H9 (cell line): ENCODE data around the gene STON2. TPM values are rescaled to one million over a fixed set of nuclear protein-coding genes. Genes with fewer than 3 reads are reported as not detected.

ENCODE experiments used
- DNase-seq: peaks from one replicate; pipeline ENCODE4 v3.0.0-alpha.2; 2017
- H2AFZ ChIP-seq: one replicate; pipeline ENCODE4 v1.6.1; 2013; ENCODE audit warnings: mild to moderate bottlenecking, low read length, control low read depth, moderate library complexity
- H2AK5ac ChIP-seq: 2 replicates; pipeline ENCODE4 v1.6.1; 2013; ENCODE audit warnings: low read length, control low read depth, mixed read lengths; ENCODE audit not compliant: insufficient read length
- H2BK120ac ChIP-seq: one replicate; pipeline ENCODE4 v1.6.1; 2013; ENCODE audit warnings: low read depth, mild to moderate bottlenecking, low read length, control low read depth, inconsistent platforms; ENCODE audit not compliant: poor library complexity, severe bottlenecking
- H2BK12ac ChIP-seq: 2 replicates; pipeline ENCODE4 v1.6.1; 2013; ENCODE audit warnings: low read length, control low read depth, mixed read lengths, low read depth; ENCODE audit not compliant: insufficient read length
- H2BK15ac ChIP-seq: 2 replicates; pipeline ENCODE4 v1.6.1; 2013; ENCODE audit warnings: low read depth, low read length, control low read depth
- H2BK20ac ChIP-seq: one replicate; pipeline ENCODE4 v1.6.1; 2013; ENCODE audit warnings: low read depth, mild to moderate bottlenecking, low read length, control low read depth, inconsistent platforms; ENCODE audit not compliant: poor library complexity, severe bottlenecking
- H2BK5ac ChIP-seq: 2 replicates; pipeline ENCODE4 v1.6.1; 2013; ENCODE audit warnings: low read length, control low read depth, mixed read lengths; ENCODE audit not compliant: insufficient read length
- H3K14ac ChIP-seq: 2 replicates; pipeline ENCODE4 v1.6.1; 2013; ENCODE audit warnings: low read length, control low read depth; ENCODE audit not compliant: insufficient read depth
- H3K18ac ChIP-seq: 2 replicates; pipeline ENCODE4 v1.6.1; 2013; ENCODE audit warnings: low read depth, mild to moderate bottlenecking, mixed read lengths, low read length, control low read depth; ENCODE audit not compliant: insufficient read length
- H3K23ac ChIP-seq: 2 replicates; pipeline ENCODE4 v1.6.1; 2013; ENCODE audit warnings: low read length, control low read depth, mixed read lengths, low read depth; ENCODE audit not compliant: insufficient read length
- H3K23me2 ChIP-seq: 2 replicates; pipeline ENCODE4 v1.6.1; 2013; ENCODE audit warnings: low read depth, mild to moderate bottlenecking, mixed read lengths, low read length, control low read depth; ENCODE audit not compliant: insufficient read length, poor library complexity, severe bottlenecking
- H3K27ac ChIP-seq: 2 replicates; pipeline ENCODE4 v1.5.1; 2013; ENCODE audit warnings: low read length, control low read depth, mixed read lengths, low read depth; ENCODE audit not compliant: insufficient read length
- H3K27me3 ChIP-seq: 2 replicates; pipeline ENCODE4 v1.6.1; 2013; ENCODE audit warnings: low read length, control low read depth, inconsistent platforms; ENCODE audit not compliant: insufficient read depth
- H3K4ac ChIP-seq: 2 replicates; pipeline ENCODE4 v1.6.1; 2013; ENCODE audit warnings: low read depth, mild to moderate bottlenecking, control low read depth, inconsistent platforms, low read length, moderate library complexity
- H3K4me1 ChIP-seq: 2 replicates; pipeline ENCODE4 v1.6.1; 2013; ENCODE audit warnings: low read length, control low read depth, inconsistent platforms; ENCODE audit not compliant: insufficient read depth
- H3K4me2 ChIP-seq: 2 replicates; pipeline ENCODE4 v1.6.1; 2013; ENCODE audit warnings: low read length, control low read depth, mixed read lengths; ENCODE audit not compliant: insufficient read length, insufficient read depth
- H3K56ac ChIP-seq: 2 replicates; pipeline ENCODE4 v1.6.1; 2013; ENCODE audit warnings: low read depth, mild to moderate bottlenecking, mixed read lengths, low read length, control low read depth; ENCODE audit not compliant: insufficient read length
- H3K79me1 ChIP-seq: 2 replicates; pipeline ENCODE4 v1.6.1; 2013; ENCODE audit warnings: low read depth, mild to moderate bottlenecking, moderate library complexity, low read length, control low read depth, inconsistent platforms; ENCODE audit not compliant: insufficient read depth, poor library complexity, severe bottlenecking
- H3K79me2 ChIP-seq: 2 replicates; pipeline ENCODE4 v1.6.1; 2013; ENCODE audit warnings: low read length, control low read depth, inconsistent platforms; ENCODE audit not compliant: insufficient read depth
- H3K9ac ChIP-seq: 2 replicates; pipeline ENCODE4 v1.6.1; 2013; ENCODE audit warnings: low read length, control low read depth, mixed read lengths; ENCODE audit not compliant: insufficient read length; ENCODE audit errors: extremely low read depth
- H3K9me3 ChIP-seq: one replicate; pipeline ENCODE4 v1.6.1; 2013; ENCODE audit warnings: low read depth, low read length, inconsistent platforms; ENCODE audit not compliant: control insufficient read depth
- H3T11ph ChIP-seq: one replicate; pipeline ENCODE4 v1.6.1; 2013; ENCODE audit warnings: mild to moderate bottlenecking, low read length, control low read depth, inconsistent platforms
- H4K20me1 ChIP-seq: one replicate; pipeline ENCODE4 v1.6.1; 2013; ENCODE audit not compliant: control insufficient read depth, insufficient read length, insufficient read depth
- H4K5ac ChIP-seq: 2 replicates; pipeline ENCODE4 v1.6.1; 2013; ENCODE audit warnings: low read depth, mild to moderate bottlenecking, mixed read lengths, low read length, control low read depth; ENCODE audit not compliant: insufficient read length
- H4K8ac ChIP-seq: replicated peaks from 2 replicates; pipeline ENCODE4 v1.6.1; 2013; ENCODE audit warnings: low read length, control low read depth, mixed read lengths, low read depth; ENCODE audit not compliant: insufficient read length
- H4K91ac ChIP-seq: 2 replicates; pipeline ENCODE4 v1.6.1; 2013; ENCODE audit warnings: low read depth, mild to moderate bottlenecking, moderate library complexity, mixed read lengths, low read length, control low read depth; ENCODE audit not compliant: insufficient read length
- H3K27ac Mint-ChIP-seq, 3 experiments: 2 replicates in 2 of 3; 3 replicates in 1 of 3; pipeline ENCODE4 v1.8.0; 2020 to 2021; ENCODE audit warnings: mixed read lengths in 3 of 3, mild to moderate bottlenecking in 1 of 3, moderate library complexity in 1 of 3
- H3K27me3 Mint-ChIP-seq: 2 replicates; pipeline ENCODE4 v1.8.0; 2021; ENCODE audit warnings: low read depth, mild to moderate bottlenecking, moderate library complexity, mixed read lengths
- H3K36me3 Mint-ChIP-seq, 3 experiments: 2 replicates in 2 of 3; 3 replicates in 1 of 3; pipeline ENCODE4 v1.8.0; 2020 to 2021; ENCODE audit warnings: low read depth in 3 of 3, mixed read lengths in 3 of 3; ENCODE audit not compliant: insufficient read depth in 1 of 3
- H3K4me1 Mint-ChIP-seq, 2 experiments: 2 replicates each; pipeline ENCODE4 v1.8.0; 2020; ENCODE audit warnings: mixed read lengths in 2 of 2
- H3K4me3 Mint-ChIP-seq, 2 experiments: 2 replicates in 1 of 2; 3 replicates in 1 of 2; pipeline ENCODE4 v1.8.0; 2020 to 2021; ENCODE audit warnings: mild to moderate bottlenecking in 2 of 2, mixed read lengths in 2 of 2, moderate library complexity in 1 of 2
- H3K9me3 Mint-ChIP-seq, 2 experiments: 2 replicates in 1 of 2; 3 replicates in 1 of 2; pipeline ENCODE4 v1.8.0; 2020; ENCODE audit warnings: mild to moderate bottlenecking in 2 of 2, mixed read lengths in 2 of 2, moderate library complexity in 1 of 2
- CTCF ChIP-seq: fragments of 200-600 bp; sonication (generic); conservative IDR thresholded peaks from 3 replicates; pipeline ENCODE4 v1.8.0; 2021; ENCODE audit warnings: antibody characterized with exemption, mild to moderate bottlenecking
- WGBS: extraction: QIAGEN DNeasy Blood & Tissue Kit; methylation state at CpG from one replicate; pipeline ENCODE4 v1.1.7; 2013; ENCODE audit warnings: missing lambda C conversion rate, low lambda C conversion rate, mixed read lengths; ENCODE audit not compliant: insufficient read length; ENCODE audit errors: extremely low coverage; 5-methylcytosine and 5-hydroxymethylcytosine counted together
- total RNA-seq: library from RNA; stranded (reverse); gene quantifications from 2 replicates; pipeline ENCODE4 v1.2.1, GENCODE V29; 2021

Gene STON2
- total RNA-seq, 1 experiment from 2014 or later: 62.9 TPM

- no peak overlapping the region for H2AFZ ChIP-seq
- H3K36me3 Mint-ChIP-seq: no peaks in the 10 kb centered on the region
- H3K27ac Mint-ChIP-seq: peak overlapping the region in 1 of 3 experiments; percentile 70; a peak in 2 of 7 replicates
- H2BK5ac ChIP-seq: no peak overlapping the region
- WGBS: no CpG with 5 or more reads among the region's 4 CpGs
- no peak overlapping the region for H4K8ac ChIP-seq
- no peak overlapping the region for H2BK120ac ChIP-seq
- H3K4me1 ChIP-seq: no peaks in the 10 kb centered on the region
- H3K23me2 ChIP-seq: no peaks in the 10 kb centered on the region
- DNase-seq: no peak
- no peaks in the 10 kb centered on the region for H3K27me3 Mint-ChIP-seq
- H3K18ac ChIP-seq: no peak overlapping the region
- H3T11ph ChIP-seq: no peak overlapping the region
- H2AK5ac ChIP-seq: no peak overlapping the region
- H3K79me1 ChIP-seq: no peaks in the 10 kb centered on the region
- no peak overlapping the region for H2BK12ac ChIP-seq
- H3K9ac ChIP-seq: no peak overlapping the region
- H3K9me3 Mint-ChIP-seq: no peaks in the 10 kb centered on the region
- 0 out of 2 replicates have a peak, but pooled peaks cover 2% of the 10 kb centered on the region for H3K79me2 ChIP-seq
- no peak overlapping the region for H4K5ac ChIP-seq
- H3K27ac ChIP-seq: no peak overlapping the region
- peaks cover 22 to 23% of the 10 kb centered on the region in 2 experiments for H3K4me1 Mint-ChIP-seq
- H3K14ac ChIP-seq: no peak overlapping the region
- H3K27me3 ChIP-seq: no peaks in the 10 kb centered on the region
- no peak overlapping the region for H2BK20ac ChIP-seq
- H3K4me2 ChIP-seq: no peak overlapping the region
- no peak overlapping the region for H2BK15ac ChIP-seq
- no peak overlapping the region for H3K56ac ChIP-seq
- no peak for TF ChIP-seq CTCF
- H4K91ac ChIP-seq: no peak overlapping the region
- no peak overlapping the region for H3K4me3 Mint-ChIP-seq
- no peaks in the 10 kb centered on the region for H3K9me3 ChIP-seq
- no peaks in the 10 kb centered on the region for H4K20me1 ChIP-seq
- H3K4ac ChIP-seq: no peak overlapping the region
- no peak overlapping the region for H3K23ac ChIP-seq
Measured at GRCh38 chr14:81363746-81364378, 36.3 kb downstream of the STON2 start.
